Smooth muscle cell (in vitro differentiated cells): ENCODE results near the gene TIMP3. TPM values are rescaled to one million over a fixed set of nuclear protein-coding genes. Genes with fewer than 3 reads are reported as not detected.

Experiments used
- DNase-seq: peaks from one replicate; lab custom pipeline; 2025; ENCODE audit not compliant: unreplicated experiment; lab: John Stamatoyannopoulos, UW
- H2AFZ ChIP-seq: fragments of 200-600 bp; sonication (generic); 2 replicates; pipeline ENCODE4 v1.6.0; 2016; ENCODE audit warnings: antibody characterized with exemption, low read depth, mild to moderate bottlenecking
- H3F3A ChIP-seq: fragments of 200-600 bp; sonication (generic); 2 replicates; pipeline ENCODE4 v1.6.0; 2017; ENCODE audit warnings: antibody characterized with exemption, low read depth
- H3K27ac ChIP-seq: fragments of 200-600 bp; sonication (generic); 2 replicates; pipeline ENCODE4 v1.5.1; 2016; ENCODE audit warnings: low read depth, mild to moderate bottlenecking
- H3K27me3 ChIP-seq: fragments of 200-600 bp; sonication (generic); 2 replicates; pipeline ENCODE4 v1.6.1; 2016; ENCODE audit warnings: low read depth, mild to moderate bottlenecking
- H3K36me3 ChIP-seq: fragments of 200-600 bp; sonication (generic); 2 replicates; pipeline ENCODE4 v1.5.1; 2016; ENCODE audit warnings: low read depth
- H3K4me1 ChIP-seq: fragments of 200-600 bp; sonication (generic); 2 replicates; pipeline ENCODE4 v1.5.1; 2016; ENCODE audit warnings: low read depth
- H3K4me2 ChIP-seq: fragments of 200-600 bp; sonication (generic); 2 replicates; pipeline ENCODE4 v1.6.0; 2016; ENCODE audit warnings: mild to moderate bottlenecking
- H3K4me3 ChIP-seq: fragments of 200-600 bp; sonication (generic); 2 replicates; pipeline ENCODE4 v1.5.1; 2016; ENCODE audit warnings: mild to moderate bottlenecking
- H3K79me2 ChIP-seq: fragments of 200-600 bp; sonication (generic); 2 replicates; pipeline ENCODE4 v1.6.0; 2016; ENCODE audit warnings: low read depth, mild to moderate bottlenecking
- H3K9ac ChIP-seq: fragments of 200-600 bp; sonication (generic); 2 replicates; pipeline ENCODE4 v1.6.0; 2016; ENCODE audit warnings: low read depth
- H3K9me3 ChIP-seq: fragments of 200-600 bp; sonication (generic); replicated peaks from 2 replicates; pipeline ENCODE4 v1.5.1; 2016; ENCODE audit warnings: low read depth
- H4K20me1 ChIP-seq: fragments of 200-600 bp; sonication (generic); 2 replicates; pipeline ENCODE4 v1.6.0; 2016; ENCODE audit warnings: low read depth
- WGBS: methylation state at CpG from one replicate; pipeline ENCODE4 v1.1.7; 2016; ENCODE audit warnings: low lambda C conversion rate; 5-methylcytosine and 5-hydroxymethylcytosine counted together
- polyA plus RNA-seq: library from polyadenylated mRNA; unstranded; fragments of >200 nt; fragmentation: Nextera tagmentation; extraction: Ambion mirVana; gene quantifications from 2 replicates; pipeline ENCODE4 v1.2.1, GENCODE V29; 2016
- total RNA-seq: library from RNA; depleted of rRNA; stranded (reverse); fragments of >200 nt; gene quantifications from 2 replicates; pipeline ENCODE4 v1.2.3, GENCODE V29; 2014
- TF ChIP-seq, protein P1 (sequence below): fragments of 200-600 bp; sonication (generic); IDR thresholded peaks from 2 replicates; pipeline ENCODE4 v1.5.1; 2017; ENCODE audit warnings: borderline replicate concordance, mild to moderate bottlenecking, antibody characterized with exemption; ENCODE audit not compliant: insufficient read depth, poor library complexity, severe bottlenecking

TIMP3 gene
- total and polyA plus RNA-seq, 2 experiments from 2014 or later = 3,210 to 3,942 TPM

DNA sequence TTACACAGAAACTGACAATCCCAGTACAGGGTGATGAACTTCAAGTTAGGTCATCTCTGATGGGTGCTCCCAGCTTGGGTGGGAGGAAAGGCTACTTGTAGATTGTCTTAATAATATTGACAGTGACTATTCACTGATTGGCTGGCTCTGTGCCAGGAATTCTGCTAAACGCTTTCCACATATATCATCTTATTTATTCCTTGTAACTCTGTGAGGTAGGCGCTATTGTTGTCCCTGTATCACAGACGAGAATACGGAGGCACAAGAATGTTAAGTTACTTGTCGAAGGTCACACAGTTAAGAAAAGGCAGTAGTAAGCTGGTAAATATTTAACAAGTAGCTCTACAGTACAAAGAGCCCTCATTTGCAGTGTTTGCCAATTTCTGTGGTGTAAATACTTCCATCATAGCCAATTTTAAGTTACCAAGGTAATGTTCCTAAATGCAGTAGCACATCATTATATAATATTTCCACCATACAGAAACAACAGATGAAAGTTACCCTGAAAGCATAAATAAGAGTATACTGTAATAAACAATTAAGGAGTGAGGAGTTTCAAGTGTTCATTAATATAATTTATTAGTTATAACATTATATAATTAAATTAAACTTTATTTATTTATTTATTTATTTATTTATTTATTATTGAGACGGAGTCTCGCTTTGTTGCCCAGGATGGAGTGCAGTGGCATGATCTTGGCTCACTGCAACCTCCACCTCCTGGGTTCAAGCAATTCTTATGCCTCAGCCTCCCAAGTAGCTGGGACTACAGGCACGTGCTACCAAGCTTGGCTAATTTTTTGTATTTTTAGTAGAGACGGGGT, 11.5 kb upstream of the TIMP3 start:
- 90% methylated on average over 9 of the region's 9 CpGs for WGBS
- Histone ChIP-seq H3K4me1 (peaks cover 8% of the 10 kb centered on the region), H3K9me3 (no peaks in the 10 kb centered on the region), H2AFZ (peak overlapping the region; percentile 70), H4K20me1 (no peaks in the 10 kb centered on the region), H3K36me3 (no peaks in the 10 kb centered on the region), H3K9ac (no peak overlapping the region), H3K27ac (peak overlapping the region; percentile 87), H3K27me3 (no peaks in the 10 kb centered on the region), H3K79me2 (no peaks in the 10 kb centered on the region), H3K4me2 (no peak overlapping the region), H3F3A (peaks cover 11% of the 10 kb centered on the region), H3K4me3 (no peak overlapping the region)
- DNase-seq = no peak
- TF ChIP-seq, protein P1, sequence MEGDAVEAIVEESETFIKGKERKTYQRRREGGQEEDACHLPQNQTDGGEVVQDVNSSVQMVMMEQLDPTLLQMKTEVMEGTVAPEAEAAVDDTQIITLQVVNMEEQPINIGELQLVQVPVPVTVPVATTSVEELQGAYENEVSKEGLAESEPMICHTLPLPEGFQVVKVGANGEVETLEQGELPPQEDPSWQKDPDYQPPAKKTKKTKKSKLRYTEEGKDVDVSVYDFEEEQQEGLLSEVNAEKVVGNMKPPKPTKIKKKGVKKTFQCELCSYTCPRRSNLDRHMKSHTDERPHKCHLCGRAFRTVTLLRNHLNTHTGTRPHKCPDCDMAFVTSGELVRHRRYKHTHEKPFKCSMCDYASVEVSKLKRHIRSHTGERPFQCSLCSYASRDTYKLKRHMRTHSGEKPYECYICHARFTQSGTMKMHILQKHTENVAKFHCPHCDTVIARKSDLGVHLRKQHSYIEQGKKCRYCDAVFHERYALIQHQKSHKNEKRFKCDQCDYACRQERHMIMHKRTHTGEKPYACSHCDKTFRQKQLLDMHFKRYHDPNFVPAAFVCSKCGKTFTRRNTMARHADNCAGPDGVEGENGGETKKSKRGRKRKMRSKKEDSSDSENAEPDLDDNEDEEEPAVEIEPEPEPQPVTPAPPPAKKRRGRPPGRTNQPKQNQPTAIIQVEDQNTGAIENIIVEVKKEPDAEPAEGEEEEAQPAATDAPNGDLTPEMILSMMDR = no peak

DNA sequence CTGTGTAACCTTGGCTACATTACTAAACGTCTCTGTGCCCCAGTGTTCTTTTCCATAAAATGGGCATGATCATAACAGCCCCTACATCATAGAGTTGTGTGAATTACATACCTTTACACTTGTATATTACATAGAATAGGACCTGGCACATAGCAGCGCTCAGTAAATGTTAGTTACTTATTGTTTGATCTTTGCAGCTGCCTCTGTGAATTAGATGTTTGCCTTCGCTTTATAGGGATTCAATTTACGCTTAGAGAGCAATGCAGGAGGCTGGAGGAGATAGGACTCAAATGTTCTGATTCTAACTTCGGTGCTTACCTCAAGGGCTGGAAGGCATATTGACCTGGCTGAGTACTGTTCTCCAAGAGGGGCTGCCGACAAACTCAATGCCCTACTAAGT, 10.4 kb upstream of the TIMP3 start:
- H3K27ac ChIP-seq = no peak overlapping the region
- H3K36me3 ChIP-seq = no peaks in the 10 kb centered on the region
- no peak overlapping the region for H3K9ac ChIP-seq
- H3K4me3 ChIP-seq = no peak overlapping the region
- DNase-seq = no peak
- H3K4me1 ChIP-seq = peaks cover 12% of the 10 kb centered on the region
- H3K79me2 ChIP-seq = no peaks in the 10 kb centered on the region
- H3K27me3 ChIP-seq = no peaks in the 10 kb centered on the region
- TF ChIP-seq, protein P1 = no peak
- WGBS = 96% methylated on average over 6 of the region's 6 CpGs
- H4K20me1 ChIP-seq = no peaks in the 10 kb centered on the region
- no peaks in the 10 kb centered on the region for H3K9me3 ChIP-seq
- H2AFZ ChIP-seq = no peak overlapping the region
- peaks cover 2% of the 10 kb centered on the region for H3F3A ChIP-seq
- no peak overlapping the region for H3K4me2 ChIP-seq

DNA sequence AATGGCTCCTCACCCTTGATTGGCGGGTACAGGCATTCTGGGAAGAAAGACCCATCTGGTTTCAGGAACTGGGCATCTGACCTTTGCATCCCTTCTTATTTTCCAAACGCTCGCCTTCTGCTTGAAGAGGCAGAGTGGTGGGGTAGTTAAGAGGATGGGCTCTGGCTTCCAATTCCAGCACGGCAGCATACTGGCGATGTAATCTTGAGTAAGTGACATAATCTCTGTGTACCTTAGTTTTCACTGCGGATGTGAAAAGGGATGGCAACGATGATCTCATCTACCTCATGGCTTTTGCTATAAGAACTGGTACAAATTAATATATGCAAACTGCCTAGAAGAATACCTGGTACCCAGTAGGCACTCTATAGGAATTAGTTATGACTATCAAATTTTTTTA, 10.0 kb upstream of the TIMP3 start:
- H3K27ac ChIP-seq = no peak overlapping the region
- no peaks in the 10 kb centered on the region for H3K79me2 ChIP-seq
- H2AFZ ChIP-seq = no peak overlapping the region
- 94% methylated on average over 7 of the region's 7 CpGs for WGBS
- no peaks in the 10 kb centered on the region for H4K20me1 ChIP-seq
- DNase-seq = no peak
- H3F3A ChIP-seq = no peaks in the 10 kb centered on the region
- no peaks in the 10 kb centered on the region for H3K36me3 ChIP-seq
- no peaks in the 10 kb centered on the region for H3K9me3 ChIP-seq
- no peak overlapping the region for H3K9ac ChIP-seq
- peaks cover 15% of the 10 kb centered on the region for H3K4me1 ChIP-seq
- no peak overlapping the region for H3K4me2 ChIP-seq
- TF ChIP-seq, protein P1 = no peak
- no peaks in the 10 kb centered on the region for H3K27me3 ChIP-seq
- no peak overlapping the region for H3K4me3 ChIP-seq

DNA sequence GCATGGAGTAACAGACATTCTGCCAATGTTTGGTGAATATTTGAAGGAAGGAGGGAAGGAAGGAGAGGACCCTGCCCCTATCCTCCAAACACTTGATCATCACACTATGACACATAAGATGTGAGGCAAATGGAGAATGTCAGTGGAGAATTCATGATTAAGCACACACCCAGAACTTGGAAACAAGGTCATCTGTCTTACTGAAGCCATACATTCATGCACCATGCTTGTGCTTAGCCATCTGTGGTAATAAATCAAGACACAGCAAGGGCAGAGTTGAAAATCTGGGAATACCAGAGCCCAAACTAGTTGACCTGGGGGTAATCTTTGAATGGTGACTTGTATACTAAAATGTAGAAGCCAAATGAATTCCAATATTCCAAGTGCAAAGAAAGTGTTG, 7.9 kb upstream of the TIMP3 start:
- DNase-seq = no peak
- Histone ChIP-seq H3K4me1 (peaks cover 17% of the 10 kb centered on the region), H3K27ac (no peak overlapping the region), H2AFZ (no peak overlapping the region), H3K27me3 (no peaks in the 10 kb centered on the region), H3K4me2 (no peak overlapping the region), H3K4me3 (no peak overlapping the region), H4K20me1 (no peaks in the 10 kb centered on the region), H3K79me2 (no peaks in the 10 kb centered on the region), H3K9ac (no peak overlapping the region), H3F3A (peaks cover 4% of the 10 kb centered on the region), H3K36me3 (no peaks in the 10 kb centered on the region), H3K9me3 (no peaks in the 10 kb centered on the region)
- TF ChIP-seq, protein P1 = no peak
